Aorta (tissue), 5 donors: ENCODE data around the gene TSTD1. TPM values are rescaled to one million over a fixed set of nuclear protein-coding genes. Genes with fewer than 3 reads are reported as not detected.

Experiments
- ATAC-seq: fragments of 200-7000 bp; cut with Tn5 transposase; one replicate; pipeline ENCODE4 v1.9.1; 2022; ENCODE audit warnings: moderate library complexity; ENCODE audit not compliant: low FRiP score
- DNase-seq, 2 donors: peaks; one replicate each; pipeline ENCODE4 v3.0.0-alpha.2; 2020
- H3K27ac ChIP-seq, 2 donors: one replicate each; pipeline ENCODE4 v1.5.1; 2013; ENCODE audit warnings: low read length in 2 of 2, mild to moderate bottlenecking in 2 of 2, moderate library complexity in 2 of 2, control low read depth in 1 of 2, inconsistent platforms in 1 of 2, low read depth in 1 of 2
- H3K27me3 ChIP-seq, 2 donors: one replicate each; pipeline ENCODE4 v1.6.1; 2013; ENCODE audit warnings: control low read depth in 1 of 2, low read length in 1 of 2, mild to moderate bottlenecking in 1 of 2, moderate library complexity in 1 of 2; ENCODE audit not compliant: insufficient read depth in 2 of 2, control insufficient read depth in 1 of 2
- H3K36me3 ChIP-seq, 2 donors: one replicate each; pipeline ENCODE4 v1.6.1; 2013; ENCODE audit warnings: control low read depth in 1 of 2, low read length in 1 of 2, mild to moderate bottlenecking in 1 of 2; ENCODE audit not compliant: insufficient read depth in 2 of 2, control insufficient read depth in 1 of 2
- H3K4me1 ChIP-seq, 2 donors: one replicate each; pipeline ENCODE4 v1.6.1; 2013; ENCODE audit warnings: low read length in 2 of 2, control low read depth in 1 of 2, mild to moderate bottlenecking in 1 of 2, moderate library complexity in 1 of 2; ENCODE audit not compliant: insufficient read depth in 2 of 2, control insufficient read depth in 1 of 2
- H3K4me3 ChIP-seq, 2 donors: one replicate each; pipeline ENCODE4 v1.5.1; 2013; ENCODE audit warnings: low read length in 2 of 2, control low read depth in 1 of 2, mild to moderate bottlenecking in 1 of 2
- H3K9me3 ChIP-seq: one replicate; pipeline ENCODE4 v1.6.1; 2013; ENCODE audit warnings: mild to moderate bottlenecking, low read length; ENCODE audit not compliant: control insufficient read depth
- WGBS, 2 donors: extraction: QIAGEN DNeasy Blood & Tissue Kit; methylation state at CpG; one replicate each; pipeline ENCODE4 v1.1.7; 2013; 5-methylcytosine and 5-hydroxymethylcytosine counted together
- intact Hi-C, 2 donors: fragments of 100-400 bp; cut with DNase I; formaldehyde crosslinking; loops; one replicate each; pipeline versions ENCODE4 v1.14.2 to v1.15.0; 2022
- polyA plus RNA-seq, 2 donors: library from polyadenylated mRNA; stranded (reverse); fragments of 200-250 nt; gene quantifications; one replicate each; pipeline ENCODE4 v1.2.3, GENCODE V29; 2013
- total RNA-seq, 2 donors: library from RNA; stranded (reverse); fragmentation: NEBNext Ultra II Directional; extraction: Animal tissue kit (Norgen Biotek cat#: 25700); gene quantifications; one replicate each; pipeline ENCODE4 v1.2.1, GENCODE V29; 2021
- donor health status: healthy with polysubstance abuse.
- donor health status: Bipolar disorder and iron deficiency.
- donor health status: DM: no; HTN: no; CAD: no.
- donor health status: DM: no; HTN: no; CAD: no.
- donor health status: DM: yes; HTN: yes; CAD: no.

The TSTD1 gene
- total and polyA plus RNA-seq, 4 donors = 9.1 to 31.9 (median 12.9) TPM

- ATAC-seq (no peak), DNase-seq (no peak)
- Histone ChIP-seq H3K27me3 (no peaks in the 10 kb centered on the region), H3K4me1 (no peaks in the 10 kb centered on the region), H3K9me3 (no peaks in the 10 kb centered on the region), H3K27ac (no peak overlapping the region), H3K4me3 (no peak overlapping the region), H3K36me3 (no peaks in the 10 kb centered on the region)
- intact Hi-C loops = no loop called here
- WGBS, 2 donors = 90 to 92% methylated on average over 7 of the region's 7 CpGs
Measured at GRCh38 chr1:161009602-161010211, 29.1 kb downstream of the TSTD1 start.

GRCh38 chr1:161008869-161009510 lies 29.8 kb downstream of the TSTD1 start:
- ATAC-seq (no peak), DNase-seq (no peak)
- Histone ChIP-seq H3K27me3 (no peaks in the 10 kb centered on the region), H3K9me3 (no peaks in the 10 kb centered on the region), H3K4me1 (no peaks in the 10 kb centered on the region), H3K36me3 (no peaks in the 10 kb centered on the region), H3K4me3 (no peak overlapping the region), H3K27ac (no peak overlapping the region)
- intact Hi-C loops = no loop called here
- WGBS, 2 donors = 70 to 76% methylated on average over 4 of the region's 4 CpGs

- no peak for ATAC-seq
- WGBS, 2 donors = 97 to 100% methylated on average over 2 of the region's 2 CpGs
- intact Hi-C loops = no loop called here
- no peak for DNase-seq
- Histone ChIP-seq H3K4me1 (no peaks in the 10 kb centered on the region), H3K4me3 (no peak overlapping the region), H3K36me3 (no peaks in the 10 kb centered on the region), H3K27me3 (no peaks in the 10 kb centered on the region), H3K9me3 (no peaks in the 10 kb centered on the region), H3K27ac (no peak overlapping the region)
Measured at GRCh38 chr1:161007369-161007768, 31.4 kb downstream of the TSTD1 start.

GRCh38 chr1:161006563-161006962 lies 32.2 kb downstream of the TSTD1 start:
- no peaks in the 10 kb centered on the region for H3K9me3 ChIP-seq
- H3K4me1 ChIP-seq = no peaks in the 10 kb centered on the region
- intact Hi-C loops = no loop called here
- no peaks in the 10 kb centered on the region for H3K36me3 ChIP-seq
- ATAC-seq (no peak), DNase-seq (no peak)
- H3K27me3 ChIP-seq = no peaks in the 10 kb centered on the region
- H3K4me3 ChIP-seq = no peak overlapping the region
- 93 to 94% methylated on average over 8 of the region's 8 CpGs for WGBS, 2 donors
- no peak overlapping the region for H3K27ac ChIP-seq

- WGBS, 2 donors = 80 to 81% methylated on average over 5 of the region's 5 CpGs
Measured at GRCh38 chr1:161001525-161001924, 37.2 kb downstream of the TSTD1 start.

DNA sequence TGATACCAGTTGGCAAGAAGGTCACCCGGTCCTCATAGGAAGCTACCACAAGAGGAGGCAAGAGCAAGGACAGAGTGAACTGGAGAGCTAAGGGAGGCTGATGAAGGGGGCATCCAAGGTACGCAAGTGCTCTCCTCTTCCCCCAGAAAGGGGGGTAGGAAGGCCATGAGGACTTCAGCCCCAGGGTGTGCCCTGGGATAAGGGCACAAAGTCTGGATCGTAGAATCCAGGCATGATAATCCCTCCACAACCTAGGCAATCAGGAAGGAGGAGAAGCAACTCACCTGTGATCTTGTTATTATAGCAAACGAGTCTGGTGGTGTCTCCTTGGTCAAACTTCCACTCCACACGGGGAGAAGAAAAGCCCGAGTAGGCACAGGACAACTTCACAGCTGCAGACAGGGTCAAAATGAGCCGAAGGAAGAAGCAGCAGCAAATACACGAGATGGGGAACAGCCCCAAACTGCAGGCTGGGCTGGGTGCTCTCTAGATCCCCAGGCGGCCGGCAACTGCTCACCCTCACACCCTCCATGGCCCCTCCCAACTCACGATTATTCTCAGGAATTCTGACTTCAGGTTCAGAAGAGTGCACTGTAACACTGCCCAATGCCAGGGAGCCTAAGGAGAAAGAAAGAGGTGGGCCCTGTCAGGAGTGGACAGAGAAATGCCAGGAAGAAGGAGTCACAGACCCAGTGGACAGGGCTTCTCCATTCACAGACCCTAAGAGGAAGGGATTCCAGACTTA lies 37.9 kb downstream of the TSTD1 start:
- DNase-seq = no peak
- Histone ChIP-seq H3K4me3 (no peak overlapping the region), H3K27ac (no peak overlapping the region), H3K36me3 (peaks cover 0 to 3% of the 10 kb centered on the region in 2 donors), H3K27me3 (no peaks in the 10 kb centered on the region), H3K9me3 (no peaks in the 10 kb centered on the region), H3K4me1 (no peaks in the 10 kb centered on the region)
- intact Hi-C loops = no loop called here
- no peak for ATAC-seq
- 78 to 82% methylated on average over 11 of the region's 11 CpGs for WGBS, 2 donors

More at GRCh38 chr1:161001525-161001924, 37.2 kb downstream of the TSTD1 start:
- Histone ChIP-seq H3K4me1 (no peaks in the 10 kb centered on the region), H3K36me3 (peaks cover 0 to 3% of the 10 kb centered on the region in 2 donors), H3K4me3 (no peak overlapping the region), H3K9me3 (no peaks in the 10 kb centered on the region), H3K27me3 (no peaks in the 10 kb centered on the region), H3K27ac (no peak overlapping the region)
- DNase-seq (no peak), ATAC-seq (no peak)
- intact Hi-C loops = no loop called here

- Histone ChIP-seq H3K4me1 (no peaks in the 10 kb centered on the region), H3K9me3 (no peaks in the 10 kb centered on the region), H3K27me3 (no peaks in the 10 kb centered on the region), H3K36me3 (peaks cover 0 to 3% of the 10 kb centered on the region in 2 donors), H3K27ac (no peak overlapping the region), H3K4me3 (no peak overlapping the region)
- 89 to 90% methylated on average over 5 of the region's 5 CpGs for WGBS, 2 donors
- ATAC-seq (no peak), DNase-seq (no peak)
- intact Hi-C loops = loop anchor here (5.0 kb wide), 3 partner anchors 93 to 272 kb away; partner anchors contain the start of gene KLHDC9 (in 1 of the 2)
Measured at GRCh38 chr1:160999376-160999775, 39.4 kb downstream of the TSTD1 start.

DNA sequence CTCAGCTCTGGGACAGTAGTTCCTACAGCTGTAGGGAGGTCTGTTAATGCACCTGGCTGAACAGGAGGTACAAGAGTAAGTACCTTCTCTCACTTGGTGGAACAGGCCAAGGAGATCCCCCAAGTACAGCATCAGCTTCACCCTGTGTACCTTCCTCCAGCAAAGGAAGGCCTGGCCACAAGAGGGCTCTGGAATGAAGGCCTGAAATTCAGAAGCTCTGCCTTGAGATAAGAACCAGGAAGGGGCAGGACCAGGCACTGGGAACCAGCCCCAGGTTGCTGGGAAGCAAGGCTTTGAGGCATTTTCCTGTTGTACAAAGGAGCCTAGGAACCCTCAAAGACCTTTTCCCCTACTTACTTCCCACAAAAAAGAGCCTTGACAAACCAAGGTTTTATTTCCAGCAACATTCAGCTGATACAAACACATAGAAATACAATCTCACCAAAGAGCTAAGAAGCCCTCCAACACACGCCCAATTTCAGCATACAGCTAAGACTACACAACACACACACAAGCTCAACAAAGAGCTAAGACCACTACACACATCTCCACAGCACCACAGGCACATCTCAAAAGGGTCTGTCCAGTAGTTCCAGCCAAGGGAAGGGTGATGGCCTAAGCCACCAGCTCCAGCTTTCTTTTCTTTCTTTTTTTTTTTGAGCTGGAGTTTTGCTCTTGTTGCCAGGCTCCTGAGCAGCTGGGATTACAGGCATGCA lies 41.3 kb downstream of the TSTD1 start:
- ATAC-seq (peak; percentile 90), DNase-seq (peak in 1 of 2 donors; percentile 74)
- intact Hi-C loops = loop anchor here (5.0 kb wide), 3 partner anchors 95 to 270 kb away; partner anchors contain the start of gene KLHDC9 (in 1 of the 2)
- H3K27me3 ChIP-seq = no peaks in the 10 kb centered on the region
- no peaks in the 10 kb centered on the region for H3K9me3 ChIP-seq
- 73 to 76% methylated on average over 1 of the region's 1 CpG for WGBS, 2 donors
- no peak overlapping the region for H3K4me3 ChIP-seq
- H3K27ac ChIP-seq = no peak overlapping the region
- H3K4me1 ChIP-seq = no peaks in the 10 kb centered on the region
- peaks cover 0 to 3% of the 10 kb centered on the region in 2 donors for H3K36me3 ChIP-seq
